ENCODE data around the gene CTTNBP2NL. TPM values are rescaled to one million over a fixed set of nuclear protein-coding genes. Genes with fewer than 3 reads are reported as not detected.
A peak's percentile ranks its signal among the peaks of the same experiment; 100 is the strongest.

CTTNBP2NL gene
- total and polyA plus RNA-seq, 8 donors: 3.6 to 41.5 (median 13.7) TPM

DNA sequence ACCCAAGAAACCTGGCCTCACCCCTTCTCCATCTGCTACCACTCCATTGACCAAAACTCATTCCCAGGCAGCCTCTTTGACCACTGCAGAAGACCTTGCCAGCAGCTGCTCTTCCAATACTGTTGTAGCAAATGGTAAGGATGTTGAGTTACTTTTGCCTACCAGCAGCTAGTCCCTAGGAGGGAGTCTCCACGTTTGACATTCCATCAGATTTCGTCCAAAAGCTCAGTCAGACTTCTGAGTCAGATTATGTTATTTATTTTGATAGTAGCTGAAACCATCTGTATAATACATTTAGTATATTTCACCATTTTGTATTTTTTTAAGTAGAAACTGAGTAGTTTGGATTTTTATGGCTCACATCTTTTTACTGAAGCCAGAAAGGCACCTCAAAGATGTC is 61.2 kb downstream of the CTTNBP2NL start:
- no peak for DNase-seq
- WGBS, 5 donors: 74 to 81% (median 79%) methylated on average over 2 of the region's 2 CpGs
- no peaks in the 10 kb centered on the region for H3K27me3 ChIP-seq
- intact Hi-C loops (cut with DNase I; ENCODE audit: low total_unique reads): no loop called here
- TF ChIP-seq, protein P1, sequence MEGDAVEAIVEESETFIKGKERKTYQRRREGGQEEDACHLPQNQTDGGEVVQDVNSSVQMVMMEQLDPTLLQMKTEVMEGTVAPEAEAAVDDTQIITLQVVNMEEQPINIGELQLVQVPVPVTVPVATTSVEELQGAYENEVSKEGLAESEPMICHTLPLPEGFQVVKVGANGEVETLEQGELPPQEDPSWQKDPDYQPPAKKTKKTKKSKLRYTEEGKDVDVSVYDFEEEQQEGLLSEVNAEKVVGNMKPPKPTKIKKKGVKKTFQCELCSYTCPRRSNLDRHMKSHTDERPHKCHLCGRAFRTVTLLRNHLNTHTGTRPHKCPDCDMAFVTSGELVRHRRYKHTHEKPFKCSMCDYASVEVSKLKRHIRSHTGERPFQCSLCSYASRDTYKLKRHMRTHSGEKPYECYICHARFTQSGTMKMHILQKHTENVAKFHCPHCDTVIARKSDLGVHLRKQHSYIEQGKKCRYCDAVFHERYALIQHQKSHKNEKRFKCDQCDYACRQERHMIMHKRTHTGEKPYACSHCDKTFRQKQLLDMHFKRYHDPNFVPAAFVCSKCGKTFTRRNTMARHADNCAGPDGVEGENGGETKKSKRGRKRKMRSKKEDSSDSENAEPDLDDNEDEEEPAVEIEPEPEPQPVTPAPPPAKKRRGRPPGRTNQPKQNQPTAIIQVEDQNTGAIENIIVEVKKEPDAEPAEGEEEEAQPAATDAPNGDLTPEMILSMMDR (IDR thresholded peaks at IDR 0.05): no peak
- TF ChIP-seq POLR2A (IDR thresholded peaks at IDR 0.05): no peak
- TF ChIP-seq EP300 (IDR thresholded peaks at IDR 0.05): no peak
- no peak for TF ChIP-seq POLR2AphosphoS5 (IDR thresholded peaks at IDR 0.05)
- H3K4me3 ChIP-seq: no peak overlapping the region
- no peaks in the 10 kb centered on the region for H3K9me3 ChIP-seq
- H3K27ac ChIP-seq: no peak overlapping the region
- H3K36me3 ChIP-seq: peaks cover 23 to 52% (median 47%) of the 10 kb centered on the region in 4 donors
- H3K4me1 ChIP-seq: peaks cover 0 to 19% (median 6%) of the 10 kb centered on the region in 4 donors

DNA sequence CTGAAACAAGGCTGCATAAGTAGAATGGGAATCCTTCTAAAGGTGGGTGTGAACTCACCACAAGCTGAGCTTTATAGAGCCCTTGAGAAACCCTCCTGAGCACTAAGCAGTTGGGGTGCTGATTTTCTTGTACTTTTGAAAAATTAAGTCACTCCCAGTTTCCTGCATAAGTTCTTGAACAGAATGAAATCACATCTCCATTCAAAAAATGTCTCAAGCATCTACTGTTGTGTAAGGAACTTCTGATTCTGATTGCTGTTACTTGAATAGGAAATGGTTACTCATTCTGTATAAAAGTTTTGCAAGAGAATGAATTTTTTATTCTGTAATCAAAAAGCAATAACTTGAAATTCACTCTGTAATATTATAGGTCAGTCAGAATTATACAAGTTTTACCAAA is 61.9 kb downstream of the CTTNBP2NL start:
- Histone ChIP-seq H3K27ac (no peak overlapping the region), H3K9me3 (no peaks in the 10 kb centered on the region), H3K36me3 (peaks cover 23 to 52% (median 47%) of the 10 kb centered on the region in 4 donors), H3K4me3 (no peak overlapping the region), H3K4me1 (peaks cover 0 to 25% (median 7%) of the 10 kb centered on the region in 4 donors), H3K27me3 (no peaks in the 10 kb centered on the region)
- no peak for TF ChIP-seq POLR2A (IDR thresholded peaks at IDR 0.05)
- TF ChIP-seq, protein P1 (IDR thresholded peaks at IDR 0.05): no peak
- no peak for TF ChIP-seq POLR2AphosphoS5 (IDR thresholded peaks at IDR 0.05)
- TF ChIP-seq EP300 (IDR thresholded peaks at IDR 0.05): no peak
- intact Hi-C loops (cut with DNase I; ENCODE audit: low total_unique reads): no loop called here
- DNase-seq: no peak

DNA sequence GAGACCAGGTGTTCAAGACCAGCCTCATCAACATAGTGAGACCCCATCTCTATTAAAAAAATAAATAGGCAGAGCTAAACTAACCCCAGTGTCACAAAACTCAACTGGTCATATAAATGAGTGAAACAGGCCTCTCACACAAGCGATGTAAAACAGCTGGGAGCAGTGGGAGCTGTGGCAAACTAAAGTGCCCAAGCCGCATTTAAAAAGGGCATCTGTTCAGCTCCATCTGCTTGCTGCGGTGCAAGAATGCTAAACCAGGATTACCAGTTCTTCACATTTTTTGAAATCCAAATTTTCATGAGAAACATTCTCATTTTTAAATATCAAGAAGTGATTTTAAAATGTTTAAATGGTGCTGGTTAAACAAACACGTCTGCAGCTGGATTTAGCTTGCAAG is 62.7 kb downstream of the CTTNBP2NL start:
- TF ChIP-seq EP300 (IDR thresholded peaks at IDR 0.05): no peak
- TF ChIP-seq, protein P1 (IDR thresholded peaks at IDR 0.05): no peak

DNA sequence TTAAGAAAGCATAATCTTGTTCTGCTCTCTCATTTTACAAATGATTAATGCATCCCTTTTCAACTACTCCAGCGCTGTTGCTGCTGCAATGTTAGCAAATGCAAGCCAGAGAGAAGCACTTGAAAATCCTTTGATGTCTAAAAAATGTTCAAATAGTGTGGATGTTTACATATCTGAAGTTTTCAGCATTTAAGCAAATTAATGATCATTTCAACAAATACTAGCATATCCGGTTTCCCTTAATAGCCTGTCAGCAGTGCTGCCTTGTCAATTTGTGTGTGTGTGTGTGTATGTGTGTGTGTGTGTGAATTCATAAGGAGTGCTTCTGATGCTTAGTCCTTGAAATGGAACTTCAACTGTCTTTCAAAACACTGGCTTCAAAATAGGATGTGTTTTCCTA is 64.6 kb downstream of the CTTNBP2NL start:
- WGBS, 5 donors: 53 to 69% (median 59%) methylated on average over 2 of the region's 2 CpGs
- H3K36me3 ChIP-seq: peaks cover 16 to 31% (median 26%) of the 10 kb centered on the region in 4 donors
- TF ChIP-seq, protein P1 (IDR thresholded peaks at IDR 0.05): no peak
- no peak for TF ChIP-seq POLR2AphosphoS5 (IDR thresholded peaks at IDR 0.05)
- TF ChIP-seq EP300 (IDR thresholded peaks at IDR 0.05): no peak
- no peak for TF ChIP-seq POLR2A (IDR thresholded peaks at IDR 0.05)
- intact Hi-C loops (cut with DNase I; ENCODE audit: low total_unique reads): loop anchor here (5.0 kb wide), 1 partner anchor 68 kb away; no protein-coding TSS in a partner anchor
- no peaks in the 10 kb centered on the region for H3K9me3 ChIP-seq
- no peak overlapping the region for H3K27ac ChIP-seq
- no peak overlapping the region for H3K4me3 ChIP-seq
- H3K27me3 ChIP-seq: no peaks in the 10 kb centered on the region
- peak in 1 of 2 donors; percentile 38 for DNase-seq
- H3K4me1 ChIP-seq: peaks cover 0 to 28% (median 9%) of the 10 kb centered on the region in 4 donors

More for the DNA sequence above, 62.7 kb downstream of the CTTNBP2NL start:
- WGBS, 5 donors: 72 to 86% (median 79%) methylated on average over 4 of the region's 4 CpGs
- no peaks in the 10 kb centered on the region for H3K27me3 ChIP-seq
- no peaks in the 10 kb centered on the region for H3K9me3 ChIP-seq
- H3K4me3 ChIP-seq: no peak overlapping the region
- intact Hi-C loops (cut with DNase I; ENCODE audit: low total_unique reads): no loop called here
- DNase-seq: no peak
- peaks cover 23 to 49% (median 44%) of the 10 kb centered on the region in 4 donors for H3K36me3 ChIP-seq
- no peak overlapping the region for H3K27ac ChIP-seq
- peaks cover 0 to 25% (median 7%) of the 10 kb centered on the region in 4 donors for H3K4me1 ChIP-seq

Measured in stomach (tissue), 9 donors.